Astrocyte of the cerebellum (primary cell): ENCODE results near the gene FAM163B.

ENCODE experiments used
- DNase-seq: peaks from one replicate; pipeline ENCODE4 v3.0.0-alpha.2; 2011; ENCODE audit warnings: low read depth
- H3K4me3 ChIP-seq: 2 replicates; pipeline ENCODE4 v1.5.1; 2011; ENCODE audit warnings: mild to moderate bottlenecking, low read depth, low read length, moderate library complexity
- CTCF ChIP-seq: IDR thresholded peaks from 2 replicates; pipeline ENCODE4 v1.5.1; 2012; ENCODE audit warnings: low read length, low read depth, moderate library complexity, mild to moderate bottlenecking; ENCODE audit errors: missing control alignments
- in situ Hi-C: cut with HindIII; loops from 2 replicates; pipeline ENCODE4 v1.10.0; 2017; ENCODE audit warnings: low sequenced_read_pairs

FAM163B gene

GRCh38 chr9:133581011-133581410, 28.2 kb downstream of the FAM163B start:
- in situ Hi-C loops: no loop called here
- no peak for TF ChIP-seq CTCF
- DNase-seq: no peak

GRCh38 chr9:133580419-133580738, 28.8 kb downstream of the FAM163B start:
- in situ Hi-C loops: no loop called here

More at GRCh38 chr9:133581011-133581410, 28.2 kb downstream of the FAM163B start:
- H3K4me3 ChIP-seq: no peak overlapping the region

GRCh38 chr9:133579601-133580418, 29.4 kb downstream of the FAM163B start:
- no peak for TF ChIP-seq CTCF
- in situ Hi-C loops: no loop called here
- no peak overlapping the region for H3K4me3 ChIP-seq
- DNase-seq: no peak

More at GRCh38 chr9:133580419-133580738, 28.8 kb downstream of the FAM163B start:
- TF ChIP-seq CTCF: no peak
- no peak for DNase-seq
- H3K4me3 ChIP-seq: no peak overlapping the region

- no peak for TF ChIP-seq CTCF
- DNase-seq: no peak
- in situ Hi-C loops: no loop called here
- no peak overlapping the region for H3K4me3 ChIP-seq
These were observed 30.4 kb downstream of the FAM163B start for GRCh38 chr9:133578524-133579441.

GRCh38 chr9:133577737-133578112, 31.5 kb downstream of the FAM163B start:
- in situ Hi-C loops: no loop called here
- TF ChIP-seq CTCF: no peak
- no peak overlapping the region for H3K4me3 ChIP-seq
- no peak for DNase-seq

- in situ Hi-C loops: no loop called here
- H3K4me3 ChIP-seq: no peak overlapping the region
- TF ChIP-seq CTCF: no peak
- no peak for DNase-seq
These were observed 32.1 kb downstream of the FAM163B start for GRCh38 chr9:133576875-133577736.
